HepG2 (cell line): ENCODE data around the gene LAPTM4A. TPM values are rescaled to one million over a fixed set of nuclear protein-coding genes. Genes with fewer than 3 reads are reported as not detected.
A peak's percentile ranks its signal among the peaks of the same experiment; 100 is the strongest.

Experiments used
- DBP ChIP-seq: sonication (generic); formaldehyde crosslinking; IDR thresholded peaks from 2 replicates; pipeline ENCODE4 v1.4.0; 2020; ENCODE audit warnings: missing genetic modification reagents; ENCODE audit errors: not compliant biosample characterization
- MIER3 ChIP-seq: IDR thresholded peaks from 2 replicates; pipeline ENCODE4 v1.6.1; 2016; ENCODE audit warnings: missing compliant biosample characterization, borderline replicate concordance
- MTA3 ChIP-seq: sonication (generic); formaldehyde crosslinking; IDR thresholded peaks from 2 replicates; pipeline ENCODE4 v1.4.0; 2020; ENCODE audit warnings: missing genetic modification reagents
- MXD1 ChIP-seq: sonication (generic); formaldehyde crosslinking; IDR thresholded peaks from 2 replicates; pipeline ENCODE4 v1.4.0; 2020; ENCODE audit warnings: mild to moderate bottlenecking, missing genetic modification reagents
- NRL ChIP-seq: sonication (generic); formaldehyde crosslinking; IDR thresholded peaks from 2 replicates; pipeline ENCODE4 v1.5.0; 2020; ENCODE audit warnings: missing genetic modification reagents, mild to moderate bottlenecking, moderate library complexity, borderline replicate concordance
- PATZ1 ChIP-seq: sonication (generic); formaldehyde crosslinking; IDR thresholded peaks from 2 replicates; pipeline ENCODE4 v1.4.0; 2020; ENCODE audit warnings: missing genetic modification reagents
- PAWR ChIP-seq: sonication (generic); formaldehyde crosslinking; IDR thresholded peaks from 2 replicates; pipeline ENCODE4 v1.4.0; 2020; ENCODE audit warnings: missing genetic modification reagents, mild to moderate bottlenecking, borderline replicate concordance
- PAXIP1 ChIP-seq: sonication (generic); formaldehyde crosslinking; conservative IDR thresholded peaks from 2 replicates; pipeline ENCODE4 v1.4.0; 2020; ENCODE audit warnings: mild to moderate bottlenecking, missing genetic modification reagents, moderate library complexity
- SKIL ChIP-seq: sonication (generic); formaldehyde crosslinking; IDR thresholded peaks from 2 replicates; pipeline ENCODE4 v1.8.0; 2022; ENCODE audit warnings: missing genetic modification reagents, mild to moderate bottlenecking, moderate library complexity, borderline replicate concordance
- ZBTB43 ChIP-seq: sonication (generic); formaldehyde crosslinking; conservative IDR thresholded peaks from 2 replicates; pipeline ENCODE4 v1.4.0; 2020; ENCODE audit warnings: missing genetic modification reagents
- ZFY ChIP-seq: sonication (generic); formaldehyde crosslinking; IDR thresholded peaks from 2 replicates; pipeline ENCODE4 v1.4.0; 2020; ENCODE audit warnings: missing genetic modification reagents
- ZNF354B ChIP-seq: sonication (generic); formaldehyde crosslinking; IDR thresholded peaks from 2 replicates; pipeline ENCODE4 v1.8.0; 2022; ENCODE audit warnings: mild to moderate bottlenecking, missing genetic modification reagents
- ZNF543 ChIP-seq: sonication (generic); formaldehyde crosslinking; IDR thresholded peaks from 2 replicates; pipeline ENCODE4 v1.4.0; 2020; ENCODE audit warnings: mild to moderate bottlenecking, missing genetic modification reagents
- ZNF547 ChIP-seq: sonication (generic); formaldehyde crosslinking; IDR thresholded peaks from 2 replicates; pipeline ENCODE4 v1.5.1; 2020; ENCODE audit warnings: mild to moderate bottlenecking, missing genetic modification reagents
- ZNF672 ChIP-seq: sonication (generic); formaldehyde crosslinking; IDR thresholded peaks from 2 replicates; pipeline ENCODE4 v1.8.1; 2022; ENCODE audit warnings: missing genetic modification reagents
- ZNF773 ChIP-seq: sonication (generic); formaldehyde crosslinking; IDR thresholded peaks from 2 replicates; pipeline ENCODE4 v1.4.0; 2020; ENCODE audit warnings: missing genetic modification reagents, borderline replicate concordance
- ZNF792 ChIP-seq: IDR thresholded peaks from 2 replicates; pipeline ENCODE4 v1.6.1; 2016
- ZSCAN21 ChIP-seq: sonication (generic); formaldehyde crosslinking; IDR thresholded peaks from 2 replicates; pipeline ENCODE4 v1.8.0; 2022; ENCODE audit warnings: mild to moderate bottlenecking, missing genetic modification reagents, moderate library complexity, borderline replicate concordance
- polyA plus RNA-seq, 8 experiments: library from polyadenylated mRNA; depleted of rRNA in 3 of 8; stranded (reverse) in 7 of 8; unstranded in 1 of 8; fragments of >200 nt; fragmentation: Illumina TruSeq in 4 of 8; extraction: Trizol in 4 of 8; gene quantifications; 2 replicates each; pipeline versions ENCODE4 v1.2.1 to v1.2.3, GENCODE V29; 2011 to 2016; ENCODE audit warnings: low read depth in 4 of 8, missing spikeins in 1 of 8, mixed read lengths in 1 of 8; ENCODE audit not compliant: insufficient read depth in 1 of 8
- total RNA-seq, 5 experiments: library from RNA; depleted of rRNA; stranded (reverse); fragments of >200 nt; fragmentation: Illumina TruSeq; extraction: Trizol; gene quantifications; 2 replicates each; pipeline ENCODE4 v1.2.3, GENCODE V29; 2016; ENCODE audit warnings: low read depth in 1 of 5

LAPTM4A gene
- total and polyA plus RNA-seq, 2 of the 13 experiments (the other 11 are each of a cell fraction or from before 2014, with no cell fraction given): 116 to 558 TPM

GRCh38 chr2:20012282-20013125 is 38.9 kb downstream of the LAPTM4A start, which contains the start of gene MATN3 (continued):
- TF ChIP-seq PAXIP1 (CRISPR knock-in tag) (no peak), ZNF543 (peak; percentile 21; the same call in 1 of the 2 replicates), PATZ1 (CRISPR knock-in tag) (peak; percentile 28; the same call in 1 of the 2 replicates), ZNF547 (CRISPR knock-in tag) (0 out of 2 replicates have a peak, but pooled peaks have one; percentile 38), NRL (CRISPR knock-in tag) (peak; percentile 85; the same call in 1 of the 2 replicates), MXD1 (CRISPR knock-in tag) (no peak; the same call in 1 of the 2 replicates), MTA3 (CRISPR knock-in tag) (no peak), MIER3 (CRISPR knock-in tag) (no peak), ZNF792 (CRISPR knock-in tag) (no peak), ZSCAN21 (CRISPR knock-in tag) (peak; percentile 46; the same call in 1 of the 2 replicates), ZNF354B (CRISPR knock-in tag) (no peak), ZNF773 (CRISPR knock-in tag) (no peak), ZBTB43 (no peak), ZFY (peak; percentile 82), DBP (CRISPR knock-in tag) (no peak), ZNF672 (CRISPR knock-in tag) (no peak), SKIL (CRISPR knock-in tag) (0 out of 2 replicates have a peak, but pooled peaks have one; percentile 23), PAWR (CRISPR knock-in tag) (no peak)
